SK-N-SH treated with all-trans-retinoic acid at 6 μM for 48 hours (cell line): ENCODE data around the gene ZMIZ1.

Source experiments
- OSR1 ChIP-seq: fragments of 250-450 bp; sonication (Bioruptor Pico); IDR thresholded peaks from 2 replicates; pipeline ENCODE4 v1.8.0; 2022; ENCODE audit warnings: moderate library complexity, mild to moderate bottlenecking, inconsistent platforms
- POU6F1 ChIP-seq: fragments of 250-450 bp; sonication (Bioruptor Pico); IDR thresholded peaks from 2 replicates; pipeline ENCODE4 v1.8.0; 2021; ENCODE audit warnings: low read depth, mild to moderate bottlenecking, moderate library complexity, borderline replicate concordance
- RARB ChIP-seq: fragments of 250-450 bp; sonication (Bioruptor Pico); IDR thresholded peaks from 2 replicates; pipeline ENCODE4 v1.8.0; 2021; ENCODE audit warnings: mild to moderate bottlenecking, moderate library complexity
- TOX ChIP-seq: fragments of 250-450 bp; sonication (Bioruptor Pico); IDR thresholded peaks from 2 replicates; pipeline ENCODE4 v1.8.0; 2021; ENCODE audit warnings: mild to moderate bottlenecking, moderate library complexity, borderline replicate concordance
- ZC3H10 ChIP-seq: fragments of 250-450 bp; sonication (Bioruptor Pico); IDR thresholded peaks from 2 replicates; pipeline ENCODE4 v1.5.1; 2021; ENCODE audit warnings: mild to moderate bottlenecking, moderate library complexity
- ZNF70 ChIP-seq: fragments of 450-650 bp; formaldehyde crosslinking; IDR thresholded peaks from 2 replicates; pipeline ENCODE4 v1.5.0; 2020; ENCODE audit warnings: mild to moderate bottlenecking, moderate library complexity
- ZNF8 ChIP-seq: fragments of 450-650 bp; formaldehyde crosslinking; IDR thresholded peaks from 2 replicates; pipeline ENCODE4 v1.5.0; 2020; ENCODE audit warnings: mild to moderate bottlenecking, moderate library complexity
- TF ChIP-seq, protein P1 (sequence below): fragments of 250-450 bp; sonication (Bioruptor Pico); IDR thresholded peaks from 2 replicates; pipeline ENCODE4 v1.5.1; 2021; ENCODE audit warnings: mild to moderate bottlenecking, moderate library complexity

- TF ChIP-seq ZC3H10 = no peak
- no peak for TF ChIP-seq ZNF70 (CRISPR knock-in tag)
- no peak for TF ChIP-seq ZNF8
- TF ChIP-seq OSR1 (CRISPR knock-in tag) = no peak
- no peak for TF ChIP-seq TOX (CRISPR knock-in tag)
- TF ChIP-seq RARB (CRISPR knock-in tag) = no peak
- TF ChIP-seq, protein P1, sequence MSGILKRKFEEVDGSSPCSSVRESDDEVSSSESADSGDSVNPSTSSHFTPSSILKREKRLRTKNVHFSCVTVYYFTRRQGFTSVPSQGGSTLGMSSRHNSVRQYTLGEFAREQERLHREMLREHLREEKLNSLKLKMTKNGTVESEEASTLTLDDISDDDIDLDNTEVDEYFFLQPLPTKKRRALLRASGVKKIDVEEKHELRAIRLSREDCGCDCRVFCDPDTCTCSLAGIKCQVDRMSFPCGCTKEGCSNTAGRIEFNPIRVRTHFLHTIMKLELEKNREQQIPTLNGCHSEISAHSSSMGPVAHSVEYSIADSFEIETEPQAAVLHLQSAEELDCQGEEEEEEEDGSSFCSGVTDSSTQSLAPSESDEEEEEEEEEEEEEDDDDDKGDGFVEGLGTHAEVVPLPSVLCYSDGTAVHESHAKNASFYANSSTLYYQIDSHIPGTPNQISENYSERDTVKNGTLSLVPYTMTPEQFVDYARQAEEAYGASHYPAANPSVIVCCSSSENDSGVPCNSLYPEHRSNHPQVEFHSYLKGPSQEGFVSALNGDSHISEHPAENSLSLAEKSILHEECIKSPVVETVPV = no peak
- TF ChIP-seq POU6F1 = no peak
Measured at GRCh38 chr10:79235765-79236432, 167.1 kb downstream of the ZMIZ1 start.
